Measurements from ENCODE around the gene GRXCR2. TPM values are rescaled to one million over a fixed set of nuclear protein-coding genes. Genes with fewer than 3 reads are reported as not detected.

Gene GRXCR2
- total RNA-seq, 2 donors from 2014 or later, result not detected

DNA sequence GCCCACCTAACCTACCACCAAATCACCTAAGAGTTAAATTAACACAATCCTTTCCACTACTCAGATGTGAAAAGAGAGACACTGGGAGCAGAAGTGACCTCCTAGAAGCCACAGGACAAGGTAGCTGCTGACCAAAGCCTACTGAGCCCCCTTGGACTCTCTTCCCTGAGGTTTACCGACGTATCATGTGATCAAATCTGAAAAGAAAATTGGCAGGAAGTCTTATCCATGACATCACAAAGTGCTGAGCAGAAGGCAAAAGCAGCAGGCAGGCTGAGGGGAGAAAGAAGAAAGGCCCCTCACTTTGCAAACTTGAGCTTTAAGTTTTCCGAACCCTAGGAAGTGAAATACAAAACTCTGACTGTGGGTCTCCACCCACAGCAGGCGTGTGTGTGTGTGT lies 48.8 kb downstream of the GRXCR2 start:
- H3K4me1 ChIP-seq, result no peaks in the 10 kb centered on the region
- DNase-seq, result no peak
- H3K4me3 ChIP-seq, result no peak overlapping the region
- no peak overlapping the region for H3K27ac ChIP-seq
- no peak overlapping the region for H3K9ac ChIP-seq (ENCODE audit: low read depth in 2 of 2, low read length in 2 of 2)
- H3K27me3 ChIP-seq, result no peaks in the 10 kb centered on the region
- H3K9me3 ChIP-seq, result no peaks in the 10 kb centered on the region
- TF ChIP-seq, protein P1, sequence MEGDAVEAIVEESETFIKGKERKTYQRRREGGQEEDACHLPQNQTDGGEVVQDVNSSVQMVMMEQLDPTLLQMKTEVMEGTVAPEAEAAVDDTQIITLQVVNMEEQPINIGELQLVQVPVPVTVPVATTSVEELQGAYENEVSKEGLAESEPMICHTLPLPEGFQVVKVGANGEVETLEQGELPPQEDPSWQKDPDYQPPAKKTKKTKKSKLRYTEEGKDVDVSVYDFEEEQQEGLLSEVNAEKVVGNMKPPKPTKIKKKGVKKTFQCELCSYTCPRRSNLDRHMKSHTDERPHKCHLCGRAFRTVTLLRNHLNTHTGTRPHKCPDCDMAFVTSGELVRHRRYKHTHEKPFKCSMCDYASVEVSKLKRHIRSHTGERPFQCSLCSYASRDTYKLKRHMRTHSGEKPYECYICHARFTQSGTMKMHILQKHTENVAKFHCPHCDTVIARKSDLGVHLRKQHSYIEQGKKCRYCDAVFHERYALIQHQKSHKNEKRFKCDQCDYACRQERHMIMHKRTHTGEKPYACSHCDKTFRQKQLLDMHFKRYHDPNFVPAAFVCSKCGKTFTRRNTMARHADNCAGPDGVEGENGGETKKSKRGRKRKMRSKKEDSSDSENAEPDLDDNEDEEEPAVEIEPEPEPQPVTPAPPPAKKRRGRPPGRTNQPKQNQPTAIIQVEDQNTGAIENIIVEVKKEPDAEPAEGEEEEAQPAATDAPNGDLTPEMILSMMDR (IDR thresholded peaks at IDR 0.05), result no peak
- intact Hi-C loops (cut with DNase I), result loop anchor here (10.0 kb wide), 2 partner anchors 61 to 129 kb away; no protein-coding TSS in a partner anchor
- no peaks in the 10 kb centered on the region for H3K36me3 ChIP-seq

DNA sequence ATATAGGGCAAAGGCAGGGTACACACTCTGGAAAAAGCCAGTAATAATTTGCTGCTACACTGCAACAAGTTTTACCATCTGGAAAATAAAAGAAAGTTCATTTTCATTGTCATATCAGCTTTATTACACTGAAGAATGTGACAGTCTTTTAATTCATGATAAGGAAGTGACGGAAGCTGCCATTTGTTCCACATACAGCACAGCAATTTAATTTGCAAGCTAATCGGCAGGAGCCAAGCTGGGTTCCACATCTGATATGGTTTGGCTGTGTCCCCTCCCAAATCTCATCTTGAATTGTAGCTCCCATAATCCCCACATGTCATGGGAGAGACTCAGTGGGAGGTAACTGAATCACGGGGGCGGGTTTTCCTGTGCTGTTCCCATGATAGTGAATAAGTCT lies 54.2 kb downstream of the GRXCR2 start:
- Histone ChIP-seq H3K27me3 (no peaks in the 10 kb centered on the region), H3K9me3 (no peaks in the 10 kb centered on the region), H3K4me3 (no peak overlapping the region), H3K36me3 (no peaks in the 10 kb centered on the region), H3K9ac (ENCODE audit: low read depth in 2 of 2, low read length in 2 of 2) (no peak overlapping the region), H3K27ac (no peak overlapping the region), H3K4me1 (no peaks in the 10 kb centered on the region)
- intact Hi-C loops (cut with DNase I), result no loop called here
- TF ChIP-seq, protein P1 (IDR thresholded peaks at IDR 0.05), result no peak
- DNase-seq, result no peak

DNA sequence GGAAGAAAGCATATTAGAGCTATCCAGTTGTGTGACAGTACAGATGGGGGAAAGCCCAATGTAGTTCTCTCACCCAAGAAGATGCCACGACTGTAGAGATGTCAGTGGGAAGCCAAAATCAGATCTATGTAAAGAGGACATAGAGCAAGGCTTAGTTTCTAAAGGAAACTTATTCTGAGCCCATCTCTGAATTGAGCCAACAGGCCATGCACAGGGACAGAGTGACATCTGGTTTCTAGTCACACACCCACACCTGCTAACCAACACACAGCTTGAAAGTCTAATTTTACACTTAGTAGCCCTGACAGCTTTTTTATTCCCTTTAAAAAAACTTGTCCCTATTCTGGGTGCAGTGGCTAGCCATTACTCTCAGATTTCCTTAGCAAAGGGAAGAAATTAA lies 59.9 kb downstream of the GRXCR2 start:
- no peaks in the 10 kb centered on the region for H3K36me3 ChIP-seq
- no peaks in the 10 kb centered on the region for H3K27me3 ChIP-seq
- intact Hi-C loops (cut with DNase I), result no loop called here
- H3K4me1 ChIP-seq, result no peaks in the 10 kb centered on the region
- no peaks in the 10 kb centered on the region for H3K9me3 ChIP-seq
- H3K9ac ChIP-seq (ENCODE audit: low read depth in 2 of 2, low read length in 2 of 2), result no peak overlapping the region
- no peak for DNase-seq
- TF ChIP-seq, protein P1 (IDR thresholded peaks at IDR 0.05), result no peak
- H3K27ac ChIP-seq, result no peak overlapping the region
- no peak overlapping the region for H3K4me3 ChIP-seq

DNA sequence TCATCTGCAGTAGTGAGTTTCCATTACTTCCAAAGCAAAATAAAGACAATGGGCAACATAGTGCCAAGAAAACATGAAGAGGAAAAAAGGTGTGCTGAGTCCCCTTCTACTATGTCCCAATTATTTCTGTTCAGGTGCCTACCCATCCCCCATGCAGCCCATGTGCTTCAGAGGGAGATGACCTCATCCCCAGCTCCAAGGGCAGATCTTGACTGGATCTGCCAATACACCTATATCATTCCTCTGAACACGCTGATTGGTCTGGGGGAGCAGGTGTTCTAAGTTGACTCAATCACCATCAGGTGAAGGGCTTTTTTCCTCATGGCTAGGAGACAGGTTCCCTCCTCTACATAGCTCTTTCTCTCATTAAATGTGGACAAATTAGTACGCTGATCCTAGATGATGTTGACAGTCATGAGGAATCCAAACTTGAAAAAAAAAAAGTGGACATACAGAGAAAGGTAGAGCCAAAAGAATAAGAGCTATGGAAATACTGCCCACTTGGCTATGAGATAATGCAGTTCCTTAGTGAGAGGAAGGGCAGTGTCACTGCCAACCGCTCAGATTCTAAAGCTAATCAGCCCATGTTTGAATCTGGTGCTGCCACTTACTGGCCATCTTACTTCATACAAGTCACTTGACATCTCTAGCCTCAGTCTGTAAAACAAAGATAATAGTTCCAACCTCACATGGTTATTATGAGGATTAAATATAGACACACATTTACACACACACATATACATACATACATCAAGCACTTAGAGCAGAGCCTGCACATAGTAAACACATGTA lies 60.8 kb downstream of the GRXCR2 start:
- Histone ChIP-seq H3K27ac (no peak overlapping the region), H3K4me1 (no peaks in the 10 kb centered on the region), H3K9me3 (no peaks in the 10 kb centered on the region), H3K36me3 (no peaks in the 10 kb centered on the region), H3K9ac (ENCODE audit: low read depth in 2 of 2, low read length in 2 of 2) (no peak overlapping the region), H3K4me3 (no peak overlapping the region), H3K27me3 (no peaks in the 10 kb centered on the region)
- TF ChIP-seq, protein P1 (IDR thresholded peaks at IDR 0.05), result no peak
- intact Hi-C loops (cut with DNase I), result no loop called here
- DNase-seq, result no peak

Other genes starting within 250 kb of the GRXCR2 start
- 100 to 1,000 TPM in 1 of 2 donors, 10 to 100 TPM in 1; 96.2 to 105 TPM for gene PRELID2, start 37.7 kb downstream of the GRXCR2 start, total RNA-seq
- gene SH3RF2, start 63.6 kb upstream of the GRXCR2 start, total RNA-seq, result 10 to 100 TPM; 58.2 to 59.3 TPM
- not detected for gene PLAC8L1, start 232.6 kb upstream of the GRXCR2 start, total RNA-seq

All from colonic mucosa (tissue), 4 donors.